ENCODE data around the gene DGKI.

Gene DGKI

DNA sequence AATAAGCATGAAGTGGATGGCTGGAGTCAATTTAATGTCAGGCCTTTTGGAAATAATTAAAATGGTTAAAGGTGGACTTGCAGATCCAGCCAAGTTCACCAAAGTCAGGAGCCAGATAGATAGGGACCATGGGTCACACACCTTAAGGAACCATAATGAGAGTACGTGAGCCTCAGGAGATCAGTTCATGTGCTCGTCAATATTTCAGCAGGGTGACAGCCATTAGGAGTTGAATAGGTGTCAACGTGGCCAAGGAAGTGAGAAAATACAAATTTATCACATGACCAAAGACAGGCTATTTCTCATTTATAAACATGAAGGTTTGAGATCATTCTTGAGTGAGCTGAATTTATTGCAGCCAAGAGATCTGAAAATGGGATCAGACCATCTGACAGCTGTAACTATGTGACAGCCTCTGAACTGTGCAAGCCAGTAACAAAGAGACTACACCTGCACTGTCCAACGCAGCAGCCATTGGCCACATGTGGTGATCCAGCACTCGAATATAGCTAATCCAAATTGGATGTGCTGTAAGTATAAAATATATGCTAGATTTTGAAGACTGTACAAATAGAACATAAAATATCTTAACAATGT lies 253.6 kb downstream of the DGKI start:
- DNase-seq (ENCODE audit: low read depth in 3 of 3), result no peak

DNA sequence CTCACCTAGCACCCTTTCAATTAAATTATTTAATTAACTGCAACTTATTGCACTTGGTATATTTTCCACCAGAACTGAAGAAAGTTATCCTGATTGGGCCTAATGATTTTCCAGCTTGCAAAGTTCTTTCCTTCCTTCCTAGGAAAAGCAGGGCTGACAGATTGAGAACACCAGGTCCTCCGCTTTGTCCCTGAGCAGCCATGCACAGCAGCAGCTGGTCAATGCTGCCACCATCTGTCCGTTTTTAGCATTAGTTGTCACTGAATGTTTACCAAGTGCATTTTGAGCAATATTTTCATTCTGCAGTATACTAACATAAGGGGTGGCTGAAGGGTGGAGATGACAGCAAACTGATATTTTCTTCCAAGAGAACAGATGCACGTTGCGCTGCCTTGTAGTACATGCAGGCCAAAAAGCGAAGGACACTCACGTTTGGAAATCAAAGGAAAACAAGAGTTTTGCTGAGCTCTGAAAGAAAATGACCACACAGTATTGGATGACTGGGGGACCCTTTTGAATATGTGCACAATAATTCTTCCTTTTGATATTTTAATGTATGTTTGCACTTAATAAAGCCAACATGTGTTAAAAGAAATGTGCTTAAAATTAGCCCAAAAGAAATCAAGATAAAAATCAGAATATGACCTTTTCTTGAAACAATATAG lies 254.4 kb downstream of the DGKI start:
- DNase-seq (ENCODE audit: low read depth in 3 of 3), result no peak

DNA sequence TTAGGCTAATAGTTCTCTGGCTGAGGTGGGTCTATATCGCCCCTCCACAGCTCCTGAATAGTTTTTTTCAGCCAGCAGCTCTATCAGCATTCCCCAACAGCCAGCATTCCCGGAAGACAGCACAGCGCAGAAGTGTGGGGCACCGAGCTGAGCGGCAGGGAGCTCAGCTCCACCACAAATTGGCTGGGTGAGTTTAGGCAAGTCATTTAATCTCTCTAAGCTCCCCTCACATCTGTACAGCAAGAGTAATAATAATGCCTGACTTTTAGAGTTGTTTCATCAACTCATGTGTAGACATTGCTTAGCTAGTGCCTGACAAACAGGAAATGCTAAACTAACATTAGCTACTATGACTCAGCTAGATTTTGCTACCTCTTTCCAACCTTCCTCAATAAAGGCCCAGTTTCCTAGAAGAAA lies 255.3 kb downstream of the DGKI start:
- DNase-seq (ENCODE audit: low read depth in 3 of 3), result no peak

DNA sequence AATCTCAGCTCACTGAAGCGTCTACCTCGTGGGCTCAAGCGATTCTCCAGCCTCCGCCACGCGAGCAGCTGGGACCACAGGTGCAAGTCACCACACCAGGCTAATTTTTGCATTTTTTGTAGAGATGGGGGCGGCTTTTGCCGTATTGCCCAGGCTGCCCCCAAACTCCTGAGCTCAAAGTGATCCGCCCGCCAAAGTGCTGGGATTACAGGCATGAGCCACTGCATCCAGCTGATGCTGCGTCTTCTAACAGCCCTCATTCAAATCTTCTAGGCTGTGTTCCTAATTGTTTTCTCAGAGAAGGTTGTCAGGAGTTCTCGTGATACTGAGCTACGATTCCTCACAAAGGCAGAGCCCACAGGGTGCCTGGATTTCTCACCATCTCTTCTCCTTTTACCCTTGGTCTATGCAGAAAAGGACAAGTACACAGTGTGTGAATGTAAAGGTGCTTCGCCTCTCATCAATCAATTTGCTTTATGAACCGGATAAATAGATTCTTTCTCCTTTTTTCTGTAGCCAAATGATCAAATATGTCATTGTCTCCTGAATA lies 255.9 kb downstream of the DGKI start:
- no peak for DNase-seq (ENCODE audit: low read depth in 3 of 3)

DNA sequence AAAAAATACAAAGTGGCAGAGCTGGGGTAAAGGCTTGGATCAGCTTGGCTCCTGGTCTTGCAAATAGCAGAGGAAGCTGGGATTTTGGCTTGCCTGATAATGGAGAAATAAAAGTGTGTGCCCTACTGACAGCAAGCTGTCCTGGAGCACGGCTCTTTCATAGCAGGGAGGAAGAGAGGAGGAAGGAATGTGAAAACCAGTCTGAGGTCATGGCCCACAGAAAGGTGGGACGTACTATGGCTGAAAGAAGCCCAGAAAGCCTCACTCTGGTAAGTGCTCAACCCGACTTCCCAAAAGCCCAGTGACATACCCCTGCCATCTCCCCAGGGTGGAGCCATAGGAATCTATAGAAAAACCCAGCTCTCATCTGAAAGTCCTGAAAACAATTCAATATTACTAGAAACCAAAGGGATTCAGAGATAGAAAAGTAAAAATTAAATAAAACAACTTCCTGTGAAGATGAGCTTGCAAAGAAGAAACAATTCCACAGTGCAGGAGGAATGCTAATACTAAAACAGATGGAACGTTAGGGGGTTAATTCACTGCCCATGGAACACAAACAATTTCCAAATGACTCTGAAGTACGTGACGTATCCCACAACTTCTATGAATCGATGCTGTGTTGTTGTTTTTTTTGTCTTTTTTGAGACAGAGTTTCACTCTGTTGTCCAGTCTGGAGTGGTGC lies 256.6 kb downstream of the DGKI start:
- no peak for DNase-seq (ENCODE audit: low read depth in 3 of 3)

DNA sequence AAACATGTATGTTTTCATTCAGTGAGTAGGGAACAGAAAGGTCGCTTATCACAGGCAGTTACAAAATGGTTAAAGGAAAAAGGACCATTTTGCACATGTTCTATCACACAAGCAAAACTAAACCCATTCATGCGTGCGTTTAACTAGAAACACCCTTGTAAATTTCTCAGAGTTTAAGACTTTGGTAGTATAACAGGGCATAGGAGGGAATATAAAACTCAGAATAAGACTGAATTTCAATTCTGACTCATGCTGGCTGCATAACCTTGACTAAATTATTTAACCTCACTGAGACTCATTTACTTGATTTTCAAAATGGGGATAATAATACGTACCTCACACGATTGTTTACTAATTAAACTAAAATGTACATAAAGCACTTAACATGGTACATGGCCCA lies 259.4 kb downstream of the DGKI start:
- no peak for DNase-seq (ENCODE audit: low read depth in 3 of 3)

DNA sequence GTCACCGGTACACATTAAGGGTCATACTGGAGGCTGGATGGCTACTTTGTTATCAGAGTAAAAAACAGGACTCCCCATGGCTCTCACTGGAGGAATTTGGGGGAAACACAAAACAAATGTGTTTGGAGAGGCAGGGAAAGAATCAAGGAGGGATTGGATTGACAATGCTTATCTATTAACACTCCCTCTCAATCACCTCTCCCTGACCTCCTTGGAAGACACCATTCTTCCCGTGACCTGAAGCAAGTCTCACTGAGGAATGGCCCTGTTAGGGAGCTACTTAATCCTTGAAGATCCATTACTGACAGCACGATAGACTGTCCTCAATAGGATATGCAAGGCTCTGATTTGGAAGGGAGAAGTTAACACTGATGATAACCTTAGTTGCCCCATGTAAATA lies 261.2 kb downstream of the DGKI start:
- no peak for DNase-seq (ENCODE audit: low read depth in 3 of 3)

DNA sequence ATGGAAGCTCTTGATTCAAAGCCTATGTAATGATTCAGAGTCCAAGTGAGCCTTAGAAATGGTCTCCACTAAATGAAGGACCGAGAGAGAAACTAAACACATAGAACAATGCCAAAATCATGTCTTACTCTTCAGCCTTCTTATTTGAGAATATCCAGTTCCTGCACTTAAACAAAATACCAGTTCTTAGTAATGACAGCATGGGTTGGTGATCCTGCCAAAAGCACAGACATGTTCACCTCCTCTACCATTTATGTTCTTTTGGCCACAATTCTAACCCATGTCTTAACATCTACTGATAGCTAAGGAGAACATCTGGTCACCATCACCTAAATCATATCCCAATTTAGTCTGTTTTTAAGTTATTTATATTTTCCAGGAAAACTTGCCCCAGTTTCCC lies 263.6 kb downstream of the DGKI start:
- DNase-seq (ENCODE audit: low read depth in 3 of 3), result no peak

DNA sequence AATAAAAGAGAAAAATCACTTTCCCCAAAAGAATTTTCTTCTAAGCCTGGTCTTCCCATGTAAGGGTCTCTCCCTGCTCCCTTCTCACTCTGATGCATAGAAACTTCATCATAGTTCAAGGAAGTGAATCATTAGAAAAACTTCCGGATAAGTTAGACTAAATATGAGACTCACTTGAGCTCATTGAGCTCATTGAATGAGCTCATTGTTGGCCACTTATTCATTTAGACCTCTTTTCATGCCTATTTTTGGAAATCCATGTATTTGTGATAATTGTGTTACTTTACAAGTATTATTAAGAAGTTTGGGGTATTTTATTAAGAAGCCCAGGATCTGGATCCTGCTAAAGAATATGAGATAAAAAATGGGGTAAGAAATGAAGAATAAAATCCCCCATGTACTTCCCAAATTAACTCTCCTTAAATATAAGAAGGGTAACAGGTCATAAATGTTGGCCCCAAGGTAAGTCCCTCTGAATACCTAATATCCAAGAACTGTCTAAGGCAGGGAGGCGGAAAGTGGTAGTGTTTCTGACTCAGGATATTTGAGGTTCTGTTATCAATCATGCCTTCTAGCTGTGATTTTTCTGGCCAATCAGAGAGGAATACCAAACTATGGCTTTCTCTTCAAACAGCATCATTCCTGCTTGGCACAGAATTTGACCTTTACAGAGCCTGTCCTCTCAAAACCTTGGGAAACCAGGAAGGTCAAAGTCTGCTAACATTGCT lies 266.7 kb downstream of the DGKI start:
- DNase-seq (ENCODE audit: low read depth in 3 of 3), result no peak

DNA sequence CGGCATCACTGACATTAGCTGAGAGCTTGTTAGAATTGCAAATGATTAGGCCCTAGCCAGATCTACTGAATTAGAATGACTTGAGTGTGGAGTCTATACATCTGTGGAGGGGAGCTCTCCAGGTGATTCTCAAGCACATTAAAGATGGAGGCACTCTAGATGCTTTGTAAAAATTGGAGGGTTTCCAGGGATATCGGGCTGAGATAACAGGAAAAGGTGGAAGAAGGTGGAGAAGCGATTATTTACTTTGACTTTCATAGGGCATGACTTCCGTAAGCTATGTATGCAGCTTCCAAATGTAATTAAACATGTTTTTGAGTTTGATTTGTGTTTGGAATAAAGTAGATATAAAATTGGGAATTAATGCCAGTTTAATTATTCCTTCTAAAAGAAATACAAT lies 268.2 kb downstream of the DGKI start:
- no peak for DNase-seq (ENCODE audit: low read depth in 3 of 3)

DNA sequence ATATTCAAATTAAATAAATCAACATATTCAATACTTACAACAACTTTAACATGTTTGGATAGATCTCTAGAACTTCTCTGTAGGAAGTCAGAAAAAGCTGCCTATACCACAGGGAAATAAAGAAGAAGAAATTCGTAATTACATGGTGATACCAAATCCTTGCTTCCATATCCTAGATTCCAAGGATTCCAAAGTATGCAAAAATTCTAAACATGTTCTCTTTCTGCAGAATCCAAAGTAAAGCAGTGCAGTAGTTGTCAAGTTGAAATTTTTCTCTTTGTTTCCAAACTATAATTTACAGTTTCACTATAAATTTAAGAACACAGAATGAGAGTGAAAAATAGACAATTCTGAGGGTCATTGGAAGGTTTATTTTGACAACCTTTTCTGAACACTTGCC lies 269.6 kb downstream of the DGKI start:
- DNase-seq (ENCODE audit: low read depth in 3 of 3), result no peak

DNA sequence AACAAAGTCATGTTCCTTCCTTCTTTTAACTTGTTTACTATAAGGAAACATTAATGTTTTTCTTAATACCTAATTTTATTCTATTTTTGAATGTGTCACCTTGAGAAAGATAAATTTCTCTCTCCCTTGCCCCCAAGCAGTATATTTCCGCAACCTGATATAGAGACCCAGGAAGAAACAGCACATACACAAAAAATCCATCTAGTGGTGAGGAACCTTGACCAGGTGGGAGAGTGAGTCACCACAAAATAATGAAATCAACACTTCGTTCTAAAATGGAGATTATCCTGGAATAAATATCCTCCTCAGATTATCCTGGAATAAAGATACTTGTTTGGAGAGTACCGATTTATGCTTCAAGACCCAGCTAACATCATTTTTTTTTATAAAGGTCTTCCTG lies 270.3 kb downstream of the DGKI start:
- no peak for DNase-seq (ENCODE audit: low read depth in 3 of 3)

DNA sequence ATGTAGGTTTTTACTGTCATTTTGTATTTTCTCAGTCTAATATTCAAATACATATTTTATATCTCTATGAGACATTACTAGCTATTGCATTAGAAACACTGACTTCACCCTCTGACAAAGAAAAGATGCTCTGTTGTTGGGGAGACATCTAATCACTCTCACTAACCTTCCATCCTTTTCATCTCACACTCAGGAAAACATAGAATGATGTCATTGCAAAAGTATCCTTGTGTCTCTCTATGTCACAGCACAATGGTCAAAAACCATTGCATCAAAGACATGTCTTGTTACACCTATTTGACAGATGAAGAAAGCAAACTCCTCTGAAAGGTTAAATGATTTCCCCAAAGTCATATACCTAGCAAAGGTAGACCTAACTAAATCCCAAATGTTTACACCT lies 272.0 kb downstream of the DGKI start:
- DNase-seq (ENCODE audit: low read depth in 3 of 3), result no peak

DNA sequence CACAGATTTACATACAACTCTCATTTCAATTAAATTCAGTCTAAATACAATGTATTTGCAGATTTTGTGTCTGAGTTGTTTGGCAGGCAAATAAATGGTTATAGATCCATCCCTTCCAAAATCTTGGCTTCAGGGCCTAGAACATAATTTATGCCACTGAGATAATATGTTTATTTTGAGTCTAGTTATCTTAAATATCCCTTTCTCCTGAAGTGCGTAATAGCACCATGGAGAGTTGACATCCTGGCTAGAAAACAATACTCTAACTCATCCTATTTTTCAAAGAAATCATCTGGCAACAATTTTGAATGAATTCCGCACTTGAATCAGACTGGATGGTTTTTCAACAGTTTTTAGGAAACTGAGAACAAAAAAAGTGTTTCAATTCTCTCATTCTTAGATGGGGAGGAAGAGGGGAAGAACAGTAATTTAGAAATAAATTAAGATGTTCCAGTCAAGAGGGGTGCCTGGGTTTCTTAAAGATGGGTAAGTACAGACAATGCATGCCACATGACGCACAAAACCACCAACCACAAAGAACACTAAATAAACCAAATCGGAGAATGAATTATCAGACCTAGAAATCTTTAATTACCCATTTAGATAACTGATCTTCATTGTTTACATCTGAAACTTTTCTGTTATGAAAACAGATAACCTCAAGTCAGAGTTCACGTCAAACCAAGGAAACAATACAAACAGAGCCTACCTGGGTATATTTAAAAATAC lies 274.6 kb downstream of the DGKI start:
- DNase-seq (ENCODE audit: low read depth in 3 of 3), result no peak

DNA sequence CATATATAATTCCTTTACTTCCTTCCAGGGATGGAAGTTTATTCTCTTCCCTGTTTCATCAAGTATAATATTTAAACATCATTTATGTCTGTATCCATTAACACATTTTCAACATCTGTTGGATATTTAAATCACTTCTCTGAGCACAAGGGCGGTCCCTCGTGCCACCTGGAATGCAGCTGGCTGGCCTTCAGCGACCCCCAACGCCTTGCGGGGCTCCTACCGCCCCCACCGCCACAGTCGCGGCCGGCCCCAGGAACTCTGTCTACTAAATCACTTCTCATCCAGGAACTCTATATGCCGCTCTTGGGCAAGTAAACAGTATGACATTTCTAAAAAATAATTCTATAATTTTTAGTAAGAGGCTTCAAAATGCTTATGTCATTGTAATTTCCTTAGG lies 282.1 kb downstream of the DGKI start:
- no peak for DNase-seq (ENCODE audit: low read depth in 3 of 3)

DNA sequence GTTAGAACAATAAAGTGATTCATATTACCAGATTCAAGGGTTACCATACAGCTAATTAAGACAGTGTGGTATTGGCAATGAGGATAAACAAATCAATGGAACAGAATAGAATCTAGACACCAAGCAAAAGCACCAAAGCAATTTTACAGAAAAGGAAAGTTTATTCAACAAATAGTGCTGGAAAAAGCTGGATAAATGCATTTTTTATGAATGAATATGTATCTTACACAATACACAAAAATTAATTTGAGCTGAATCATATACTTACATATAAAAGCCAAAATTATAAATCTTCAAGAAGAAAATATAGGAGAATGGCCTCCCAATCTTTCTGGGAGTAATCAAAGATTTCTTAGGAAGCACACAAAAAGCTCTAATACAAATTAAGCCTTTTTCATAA lies 282.8 kb downstream of the DGKI start:
- DNase-seq (ENCODE audit: low read depth in 3 of 3), result no peak

DNA sequence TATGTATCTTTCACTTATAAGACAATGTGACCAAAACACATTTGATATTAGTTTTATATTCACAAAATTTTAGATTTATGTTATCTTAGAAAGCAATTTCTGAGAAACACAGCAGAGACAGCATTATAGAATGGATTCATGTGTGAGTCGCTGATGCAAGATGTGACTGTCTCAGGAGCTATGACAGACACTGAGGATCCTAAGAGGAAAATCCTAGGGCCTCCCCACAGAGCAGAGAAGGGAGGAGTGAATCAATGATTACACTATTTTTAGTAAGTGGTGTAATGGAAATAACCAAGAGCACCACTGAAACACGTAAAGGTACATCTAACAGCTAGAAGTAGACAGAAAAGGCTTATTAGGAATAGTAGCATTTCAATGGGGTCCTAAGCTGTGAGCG lies 299.3 kb downstream of the DGKI start:
- DNase-seq (ENCODE audit: low read depth in 3 of 3), result no peak

DNA sequence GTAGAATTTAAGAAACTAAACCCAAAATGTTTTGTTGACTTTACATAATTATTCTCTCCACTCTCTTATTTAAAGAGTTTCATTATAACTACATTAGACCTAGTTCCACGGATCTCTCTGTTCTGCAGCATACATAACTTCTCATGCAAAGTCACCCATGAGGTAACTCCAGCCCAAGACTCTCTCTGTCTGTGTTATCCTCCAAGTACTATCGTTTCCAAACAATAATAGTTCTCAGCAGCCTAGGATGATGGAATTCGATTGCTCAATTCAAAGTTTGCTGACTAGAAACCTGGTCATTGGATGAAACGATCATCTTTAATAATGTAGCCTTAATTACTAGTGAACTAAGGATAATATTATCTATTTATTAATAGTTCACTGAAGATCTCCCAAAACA lies 300.1 kb downstream of the DGKI start:
- no peak for DNase-seq (ENCODE audit: low read depth in 3 of 3)

DNA sequence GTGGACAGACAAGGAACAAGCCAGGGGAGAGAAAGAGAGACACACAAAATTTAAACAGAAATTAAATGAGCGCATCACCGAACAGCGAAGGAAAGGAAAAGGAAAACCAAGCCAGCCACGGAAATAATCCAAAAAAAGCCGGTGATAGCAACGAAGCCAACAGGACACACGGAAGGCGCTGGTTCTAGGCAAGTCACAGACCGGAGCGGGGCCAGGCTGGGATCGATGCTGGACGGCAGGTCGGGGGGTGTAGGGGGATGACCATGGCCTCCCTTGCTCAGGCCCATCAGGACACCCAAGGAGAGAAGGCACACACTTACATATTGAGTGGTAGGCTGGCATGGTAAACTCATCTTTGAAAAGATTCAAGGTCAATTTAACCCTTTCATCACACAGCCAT lies 300.8 kb downstream of the DGKI start:
- no peak for DNase-seq (ENCODE audit: low read depth in 3 of 3)

DNA sequence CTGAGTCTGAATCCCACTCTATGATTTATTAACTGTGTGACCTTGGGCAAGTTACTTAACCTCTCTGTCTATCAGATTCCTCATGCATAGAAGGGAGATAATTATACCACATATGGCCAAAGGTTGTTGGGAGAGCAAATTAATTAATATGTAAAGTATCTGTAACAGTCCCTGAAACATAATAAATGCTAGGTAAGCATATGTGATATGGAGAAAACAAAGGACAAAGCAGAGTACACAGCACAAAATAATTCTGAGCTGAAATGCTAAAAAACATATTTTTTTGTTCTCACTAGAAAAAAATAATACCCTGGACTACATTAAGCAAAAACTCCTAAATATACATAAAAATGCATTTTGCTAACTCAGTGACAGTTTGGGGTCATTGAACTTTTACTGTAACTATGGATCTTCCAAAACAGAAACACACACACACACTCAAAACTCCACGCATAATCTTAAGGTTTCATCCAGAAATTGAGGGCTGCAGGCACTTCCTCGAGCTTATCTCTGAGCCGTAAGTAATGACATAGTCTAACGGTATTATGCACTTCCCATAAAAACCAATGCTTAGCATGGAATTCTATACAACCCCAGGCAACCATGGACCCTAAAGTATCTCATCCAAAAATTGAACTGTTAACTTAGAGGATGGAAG lies 301.6 kb downstream of the DGKI start:
- no peak for DNase-seq (ENCODE audit: low read depth in 3 of 3)

DNA sequence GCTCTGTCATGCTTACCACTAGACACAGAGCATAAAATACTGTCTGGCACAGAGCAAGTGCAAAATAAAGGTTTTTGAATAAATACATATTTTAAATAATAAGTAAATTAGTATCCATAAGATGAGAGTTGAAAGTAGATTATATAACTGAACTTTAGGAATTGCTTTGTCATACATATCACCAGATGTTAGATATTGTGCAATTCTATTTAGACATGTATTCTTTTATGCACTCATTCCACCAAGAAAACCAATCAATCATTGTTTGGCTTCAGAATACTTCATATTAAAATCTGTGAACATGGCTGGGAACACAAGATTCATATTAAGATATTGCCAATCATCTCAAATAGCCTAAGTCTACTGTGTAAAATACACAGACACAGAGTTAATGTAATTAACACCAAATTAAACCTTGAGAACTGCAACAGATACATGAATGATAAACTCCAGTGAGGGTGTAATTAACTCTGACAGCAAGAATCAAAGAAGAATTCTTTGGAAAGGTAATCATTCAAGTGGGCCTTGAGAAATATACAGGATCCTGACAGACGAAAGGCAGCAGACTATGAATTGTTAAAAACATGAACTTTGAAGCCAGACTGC lies 302.2 kb downstream of the DGKI start:
- no peak for DNase-seq (ENCODE audit: low read depth in 3 of 3)
